GM12892 (cell line): ENCODE data around the gene TRIM25.

Source experiments
- POLR2A ChIP-seq: IDR thresholded peaks from 2 replicates; pipeline ENCODE4 v1.6.1; 2011; ENCODE audit warnings: low read depth, low read length, control low read depth
- TAF1 ChIP-seq: IDR thresholded peaks from 2 replicates; pipeline ENCODE4 v1.6.1; 2011; ENCODE audit warnings: low read depth, mild to moderate bottlenecking, control low read depth, low read length, borderline replicate concordance

- TF ChIP-seq TAF1 (no peak), POLR2A (no peak)
Measured at GRCh38 chr17:56934280-56934679, 20.4 kb upstream of the TRIM25 start.
